HUDEP-2 (cell line): ENCODE measurements around the gene FSCB.
A peak's percentile ranks its signal among the peaks of the same experiment; 100 is the strongest.
"Not testable (repeated sequence)": the region's sequence is repeated elsewhere in the genome, so short reads cannot be mapped to it uniquely, and the experiment has no call there.

Experiments
- DNase-seq, 76 experiments: peaks; one replicate each; lab custom pipeline; 2025; ENCODE audit not compliant: unreplicated experiment in 76 of 76; lab: John Stamatoyannopoulos, UW

The FSCB gene

GRCh38 chr14:44507183-44507582, at the start of gene FSCB:
FSCB (minus strand) TSS chr14:44507283; CDS start chr14:44506987, 296 bp downstream.
- DNase-seq, result no peak

GRCh38 chr14:44531658-44532057, 24.6 kb upstream of the FSCB start:
- DNase-seq, result no peak

GRCh38 chr14:44530475-44530874, 23.4 kb upstream of the FSCB start:
- no peak for DNase-seq

GRCh38 chr14:44529026-44529425, 21.9 kb upstream of the FSCB start:
- DNase-seq, result no peak

GRCh38 chr14:44528180-44528579, 21.1 kb upstream of the FSCB start:
- DNase-seq, result no peak

- DNase-seq, result no peak
Observed at GRCh38 chr14:44525237-44525636, 18.2 kb upstream of the FSCB start.

- DNase-seq, result not testable (repeated sequence)
Observed at GRCh38 chr14:44515668-44516067, 8.6 kb upstream of the FSCB start.

GRCh38 chr14:44508834-44509233, 1.8 kb upstream of the FSCB start:
- no peak for DNase-seq

GRCh38 chr14:44505588-44505987, 1.5 kb downstream of the FSCB start:
- peak in 4 of 76 experiments; percentile 1 to 15 (median 6) for DNase-seq

- no peak for DNase-seq
Observed at GRCh38 chr14:44497148-44497547, 9.9 kb downstream of the FSCB start.

- no peak for DNase-seq
Observed at GRCh38 chr14:44494137-44494536, 12.9 kb downstream of the FSCB start.

- DNase-seq, result no peak
Observed at GRCh38 chr14:44490966-44491365, 16.1 kb downstream of the FSCB start.

GRCh38 chr14:44477953-44478352, 29.1 kb downstream of the FSCB start:
- DNase-seq, result no peak

GRCh38 chr14:44468771-44469170, 38.3 kb downstream of the FSCB start:
- no peak for DNase-seq

- DNase-seq, result no peak
Observed at GRCh38 chr14:44463356-44464004, 43.6 kb downstream of the FSCB start.

- no peak for DNase-seq
Observed at GRCh38 chr14:44462381-44462780, 44.7 kb downstream of the FSCB start.

GRCh38 chr14:44461811-44462210, 45.3 kb downstream of the FSCB start:
- no peak for DNase-seq
